HEK293 (cell line): Measurements from ENCODE around the gene DNAH6.

Experiments used
- ZBTB7A ChIP-seq: fragments of 450-650 bp; formaldehyde crosslinking; IDR thresholded peaks from 2 replicates; pipeline ENCODE4 v1.5.1; 2016; ENCODE audit warnings: low read depth, missing biosample characterization, missing genetic modification characterization
- ZNF169 ChIP-seq: fragments of 450-650 bp; formaldehyde crosslinking; IDR thresholded peaks from 2 replicates; pipeline ENCODE4 v1.5.1; 2016; ENCODE audit warnings: missing biosample characterization, missing genetic modification characterization
- ZNF561 ChIP-seq: fragments of 450-650 bp; IDR thresholded peaks from 2 replicates; pipeline ENCODE4 v1.5.1; 2018; ENCODE audit warnings: missing biosample characterization, missing genetic modification characterization, borderline replicate concordance

GRCh38 chr2:84755096-84755495 is 238.8 kb downstream of the DNAH6 start:
- TF ChIP-seq ZNF169 (tag by site-specific recombination) (no peak), ZBTB7A (tag by site-specific recombination) (no peak), ZNF561 (tag by site-specific recombination) (no peak)
